Activated CD8-positive, alpha-beta memory T cell treated with anti-CD3 and anti-CD28 coated beads, Interleukin-2, amount 10 ng/mL, durations not matched to agents 7 days and 5 days (primary cell): ENCODE measurements around the gene PTPN14. TPM values are rescaled to one million over a fixed set of nuclear protein-coding genes. Genes with fewer than 3 reads are reported as not detected.
"Not testable (repeated sequence)": the region's sequence is repeated elsewhere in the genome, so short reads cannot be mapped to it uniquely, and the experiment has no call there.

Experiments used
- ATAC-seq: fragments of 150-1000 bp; cut with Tn5 transposase; one replicate; pipeline ENCODE4 v1.10.0; 2021; ENCODE audit warnings: moderate library complexity
- CTCF ChIA-PET: fragments of 350-600 bp; sonication (Branson Sonifier 250); formaldehyde crosslinking; loops from one replicate; lab custom pipeline; 2021; ENCODE audit warnings: antibody characterized with exemption; lab: Charles Lee
- DNase-seq: peaks from one replicate; pipeline ENCODE4 v3.0.0-alpha.2; 2020
- H3K27ac Mint-ChIP-seq: one replicate; pipeline ENCODE4 v1.8.0; 2021; ENCODE audit warnings: mild to moderate bottlenecking, mixed read lengths
- H3K27me3 Mint-ChIP-seq: one replicate; pipeline ENCODE4 v1.8.0; 2021; ENCODE audit warnings: mixed read lengths
- H3K36me3 Mint-ChIP-seq: one replicate; pipeline ENCODE4 v1.8.0; 2021; ENCODE audit warnings: mild to moderate bottlenecking, mixed read lengths
- H3K4me1 Mint-ChIP-seq: one replicate; pipeline ENCODE4 v1.8.0; 2021; ENCODE audit warnings: mixed read lengths
- H3K4me3 Mint-ChIP-seq: one replicate; pipeline ENCODE4 v1.8.0; 2021; ENCODE audit warnings: mild to moderate bottlenecking, moderate library complexity, mixed read lengths
- H3K9me3 Mint-ChIP-seq: one replicate; pipeline ENCODE4 v1.8.0; 2022; ENCODE audit warnings: low read depth, mixed read lengths
- total RNA-seq, 2 experiments: library from RNA; stranded (reverse); gene quantifications; one replicate each; pipeline ENCODE4 v1.2.3, GENCODE V29; 2021

The PTPN14 gene
- total RNA-seq, 2 experiments from 2014 or later: 0.32 to 1.1 TPM

DNA sequence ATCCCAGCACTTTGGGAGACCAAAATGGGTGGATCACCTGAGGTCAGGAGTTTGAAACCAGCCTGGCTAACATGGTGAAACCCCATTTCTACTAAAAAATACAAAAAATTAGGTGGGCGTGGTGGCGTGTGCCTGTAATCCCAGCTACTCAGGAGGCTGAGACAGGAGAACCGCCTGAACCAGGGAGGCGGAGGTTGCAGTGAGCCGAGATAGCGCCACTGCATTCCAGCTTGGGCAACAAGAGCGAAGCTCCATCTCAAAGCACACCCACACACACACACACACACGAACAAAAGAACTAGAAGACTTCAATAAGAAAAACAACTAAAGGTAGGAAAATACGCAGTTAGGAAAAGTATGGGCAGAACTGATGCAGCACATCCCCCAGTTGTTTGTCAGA, 29.9 kb downstream of the PTPN14 start:
- CTCF ChIA-PET: interaction anchor here (0.7 to 1.1 kb wide), 2 partner anchors 187 to 260 kb away, joined by 3 to 4 read pairs; no protein-coding TSS in a partner anchor
- H3K27ac Mint-ChIP-seq, H3K9me3 Mint-ChIP-seq, DNase-seq, H3K4me3 Mint-ChIP-seq, H3K4me1 Mint-ChIP-seq, H3K36me3 Mint-ChIP-seq, ATAC-seq: not testable (repeated sequence)
- H3K27me3 Mint-ChIP-seq: peaks cover 18% of the 10 kb centered on the region

GRCh38 chr1:214520544-214521165, 30.7 kb downstream of the PTPN14 start:
- no peak overlapping the region for H3K4me3 Mint-ChIP-seq
- H3K4me1 Mint-ChIP-seq: peaks cover 9% of the 10 kb centered on the region
- H3K27ac Mint-ChIP-seq: no peak overlapping the region
- no peaks in the 10 kb centered on the region for H3K36me3 Mint-ChIP-seq
- H3K27me3 Mint-ChIP-seq: peaks cover 19% of the 10 kb centered on the region
- ATAC-seq: no peak
- no peaks in the 10 kb centered on the region for H3K9me3 Mint-ChIP-seq
- CTCF ChIA-PET: no interaction called here
- no peak for DNase-seq

GRCh38 chr1:214518361-214518760, 33.0 kb downstream of the PTPN14 start:
- H3K9me3 Mint-ChIP-seq: no peaks in the 10 kb centered on the region
- no peak overlapping the region for H3K4me3 Mint-ChIP-seq
- no peak for ATAC-seq
- H3K4me1 Mint-ChIP-seq: no peaks in the 10 kb centered on the region
- CTCF ChIA-PET: no interaction called here
- no peak for DNase-seq
- no peaks in the 10 kb centered on the region for H3K36me3 Mint-ChIP-seq
- H3K27me3 Mint-ChIP-seq: peaks cover 26% of the 10 kb centered on the region
- no peak overlapping the region for H3K27ac Mint-ChIP-seq

- H3K9me3 Mint-ChIP-seq: no peaks in the 10 kb centered on the region
- H3K27ac Mint-ChIP-seq: no peak overlapping the region
- CTCF ChIA-PET: no interaction called here
- H3K27me3 Mint-ChIP-seq: peaks cover 26% of the 10 kb centered on the region
- DNase-seq (no peak), ATAC-seq (no peak)
- H3K36me3 Mint-ChIP-seq: no peaks in the 10 kb centered on the region
- no peaks in the 10 kb centered on the region for H3K4me1 Mint-ChIP-seq
- H3K4me3 Mint-ChIP-seq: no peak overlapping the region
These were observed 34.7 kb downstream of the PTPN14 start for GRCh38 chr1:214516434-214517326.

GRCh38 chr1:214515544-214516433, 35.6 kb downstream of the PTPN14 start:
- CTCF ChIA-PET: no interaction called here
- no peak overlapping the region for H3K4me3 Mint-ChIP-seq
- H3K36me3 Mint-ChIP-seq: no peaks in the 10 kb centered on the region
- ATAC-seq (no peak), DNase-seq (no peak)
- H3K27ac Mint-ChIP-seq: no peak overlapping the region
- H3K27me3 Mint-ChIP-seq: peaks cover 26% of the 10 kb centered on the region
- H3K4me1 Mint-ChIP-seq: no peaks in the 10 kb centered on the region
- no peaks in the 10 kb centered on the region for H3K9me3 Mint-ChIP-seq

- Mint-ChIP-seq H3K27me3 (peaks cover 26% of the 10 kb centered on the region), H3K4me1 (no peaks in the 10 kb centered on the region), H3K36me3 (no peaks in the 10 kb centered on the region), H3K9me3 (peaks cover 4% of the 10 kb centered on the region), H3K4me3 (no peak overlapping the region), H3K27ac (no peak overlapping the region)
- DNase-seq (no peak), ATAC-seq (no peak)
- CTCF ChIA-PET: no interaction called here
These were observed 36.5 kb downstream of the PTPN14 start for GRCh38 chr1:214514819-214515383.

DNA sequence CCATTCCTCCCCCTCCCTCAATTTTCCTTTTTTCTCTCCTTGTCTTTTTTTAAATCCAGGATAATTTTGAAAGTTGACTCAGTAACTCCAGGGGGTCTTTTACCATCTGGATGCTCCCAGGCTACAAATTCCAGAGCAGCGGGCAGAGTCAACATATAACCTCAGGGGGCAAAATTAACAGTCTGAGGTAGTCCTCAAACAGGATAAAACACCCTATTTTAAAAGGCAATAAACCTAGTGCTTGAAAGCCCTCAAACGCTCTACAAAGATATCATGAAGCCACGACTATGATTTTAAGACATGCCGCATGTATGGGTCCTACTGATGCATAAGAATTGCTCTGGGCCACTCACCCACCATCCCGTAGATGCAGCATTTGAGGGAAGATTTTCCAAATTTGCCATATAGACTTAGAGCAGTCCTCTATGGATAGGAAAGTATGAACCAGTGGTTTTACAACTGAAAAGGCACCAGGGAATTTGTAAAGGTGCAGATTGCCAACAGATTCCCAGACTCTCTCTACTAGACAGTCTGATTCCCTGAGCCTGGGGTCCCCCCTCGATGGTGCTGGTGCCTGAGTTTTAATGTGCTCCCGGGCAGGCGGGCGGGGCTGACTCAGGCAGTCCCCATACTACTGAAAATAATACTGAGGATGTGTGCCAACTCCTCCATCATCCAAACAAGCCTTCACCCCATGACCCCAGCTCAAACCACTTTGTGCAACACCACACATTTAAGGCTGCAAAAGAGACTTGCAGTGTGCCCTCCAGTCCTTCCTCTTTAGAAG, 37.2 kb downstream of the PTPN14 start:
- Mint-ChIP-seq H3K4me3 (no peak overlapping the region), H3K9me3 (peaks cover 4% of the 10 kb centered on the region), H3K27ac (no peak overlapping the region), H3K27me3 (peaks cover 26% of the 10 kb centered on the region), H3K36me3 (no peaks in the 10 kb centered on the region), H3K4me1 (no peaks in the 10 kb centered on the region)
- DNase-seq (no peak), ATAC-seq (no peak)
- CTCF ChIA-PET: no interaction called here

GRCh38 chr1:214513394-214513793, 38.0 kb downstream of the PTPN14 start:
- Mint-ChIP-seq H3K27ac (no peak overlapping the region), H3K9me3 (peaks cover 4% of the 10 kb centered on the region), H3K4me3 (no peak overlapping the region), H3K27me3 (peaks cover 27% of the 10 kb centered on the region), H3K36me3 (no peaks in the 10 kb centered on the region), H3K4me1 (no peaks in the 10 kb centered on the region)
- CTCF ChIA-PET: no interaction called here
- no peak for ATAC-seq
- no peak for DNase-seq

DNA sequence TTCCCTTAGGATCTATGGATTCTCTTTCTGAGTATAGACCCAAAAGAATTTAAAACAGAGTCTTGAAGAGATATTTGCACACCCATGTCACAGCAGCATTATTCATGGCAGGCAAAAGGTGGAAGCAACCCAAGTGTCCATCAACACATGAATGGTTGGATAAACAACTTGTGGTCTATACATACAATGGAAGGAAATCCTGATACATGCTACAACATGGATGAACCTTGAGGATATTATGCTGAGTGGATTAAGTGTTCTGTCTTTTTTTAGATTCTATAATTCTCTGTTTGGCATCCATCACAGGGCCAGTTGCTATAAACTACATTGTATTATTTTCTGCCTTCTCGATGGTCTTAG, 39.8 kb downstream of the PTPN14 start:
- Mint-ChIP-seq H3K9me3 (peaks cover 4% of the 10 kb centered on the region), H3K27me3 (peaks cover 20% of the 10 kb centered on the region), H3K27ac (no peak overlapping the region), H3K4me1 (no peaks in the 10 kb centered on the region), H3K36me3 (no peaks in the 10 kb centered on the region), H3K4me3 (no peak overlapping the region)
- CTCF ChIA-PET: no interaction called here
- ATAC-seq (no peak), DNase-seq (no peak)

GRCh38 chr1:214510914-214511638, 40.3 kb downstream of the PTPN14 start:
- DNase-seq: no peak
- H3K9me3 Mint-ChIP-seq: peaks cover 4% of the 10 kb centered on the region
- H3K27me3 Mint-ChIP-seq: peaks cover 20% of the 10 kb centered on the region
- H3K4me1 Mint-ChIP-seq: no peaks in the 10 kb centered on the region
- H3K27ac Mint-ChIP-seq: no peak overlapping the region
- no peaks in the 10 kb centered on the region for H3K36me3 Mint-ChIP-seq
- ATAC-seq: no peak
- CTCF ChIA-PET: no interaction called here
- no peak overlapping the region for H3K4me3 Mint-ChIP-seq

DNA sequence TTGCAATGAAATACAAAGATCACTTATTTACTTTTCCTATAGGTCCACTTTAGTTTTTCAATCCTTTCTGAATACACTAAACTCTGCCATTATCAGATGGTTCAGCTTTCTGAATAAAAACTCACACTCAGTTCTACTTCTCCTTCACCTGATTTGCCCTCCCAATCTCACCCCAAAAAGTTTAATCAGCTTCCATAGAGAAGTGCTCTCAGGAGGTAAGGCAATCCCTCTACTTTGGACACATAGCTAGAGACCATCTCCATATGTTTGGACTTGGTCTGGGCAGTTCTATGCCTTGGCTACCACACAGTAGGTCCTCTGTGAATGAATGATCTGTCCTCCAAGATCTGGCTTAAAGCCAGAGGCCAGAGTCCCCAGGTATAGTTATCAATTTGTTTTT, 40.9 kb downstream of the PTPN14 start:
- CTCF ChIA-PET: no interaction called here
- DNase-seq (no peak), ATAC-seq (no peak)
- Mint-ChIP-seq H3K4me1 (no peaks in the 10 kb centered on the region), H3K27me3 (peaks cover 20% of the 10 kb centered on the region), H3K4me3 (no peak overlapping the region), H3K36me3 (no peaks in the 10 kb centered on the region), H3K9me3 (peaks cover 4% of the 10 kb centered on the region), H3K27ac (no peak overlapping the region)

DNA sequence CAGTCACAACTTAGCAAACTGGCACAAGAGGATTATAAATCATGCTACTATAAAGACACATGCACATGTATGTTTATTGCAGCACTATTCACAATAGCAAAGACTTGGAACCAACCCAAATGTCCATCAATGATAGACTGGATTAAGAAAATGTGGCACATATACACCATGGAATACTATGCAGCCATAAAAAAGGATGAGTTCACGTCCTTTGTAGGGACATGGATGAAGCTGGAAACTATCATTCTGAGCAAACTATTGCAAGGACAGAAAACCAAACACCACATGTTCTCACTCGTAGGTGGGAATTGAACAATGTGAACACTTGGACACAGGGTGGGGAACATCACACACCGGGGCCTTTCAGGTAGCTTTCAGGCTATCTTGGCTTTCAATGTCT, 41.8 kb downstream of the PTPN14 start:
- not testable (repeated sequence) for H3K4me1 Mint-ChIP-seq, DNase-seq, H3K9me3 Mint-ChIP-seq, H3K36me3 Mint-ChIP-seq, ATAC-seq, H3K27ac Mint-ChIP-seq, H3K4me3 Mint-ChIP-seq
- CTCF ChIA-PET: interaction anchor here (1.2 kb wide), 1 partner anchor 75 kb away, joined by 3 read pairs; no protein-coding TSS in a partner anchor
- peaks cover 19% of the 10 kb centered on the region for H3K27me3 Mint-ChIP-seq
